K562 (cell line): Measurements from ENCODE around the gene HEY2. TPM values are rescaled to one million over a fixed set of nuclear protein-coding genes. Genes with fewer than 3 reads are reported as not detected.
A peak's percentile ranks its signal among the peaks of the same experiment; 100 is the strongest.

Source experiments
- ARID1B ChIP-seq: fragments of 450-650 bp; IDR thresholded peaks from 2 replicates; pipeline ENCODE4 v1.6.1; 2016; ENCODE audit warnings: antibody characterized with exemption, mild to moderate bottlenecking, inconsistent platforms
- ATF6 ChIP-seq: sonication (generic); formaldehyde crosslinking; IDR thresholded peaks from 2 replicates; pipeline ENCODE4 v1.4.0; 2020; ENCODE audit warnings: mild to moderate bottlenecking, missing genetic modification reagents
- BACH1 ChIP-seq: fragments of 200-800 bp; sonication (Bioruptor generic); IDR thresholded peaks from 2 replicates; pipeline ENCODE4 v1.6.1; 2016; ENCODE audit warnings: missing genetic modification characterization, missing compliant biosample characterization
- CSDE1 ChIP-seq, 2 experiments: fragments of 450-650 bp; IDR thresholded peaks; 2 replicates each; pipeline ENCODE4 v1.6.1; 2016; ENCODE audit warnings: mild to moderate bottlenecking in 1 of 2
- GABPB1 ChIP-seq: sonication (generic); formaldehyde crosslinking; IDR thresholded peaks from 2 replicates; pipeline ENCODE4 v1.8.0; 2022; ENCODE audit warnings: mild to moderate bottlenecking, missing genetic modification reagents
- GMEB1 ChIP-seq: fragments of 250-450 bp; sonication (Bioruptor Pico); IDR thresholded peaks from 2 replicates; pipeline ENCODE4 v1.4.0; 2020; ENCODE audit warnings: mild to moderate bottlenecking
- KAT2B ChIP-seq: IDR thresholded peaks from one replicate; pipeline ENCODE4 v1.6.1; 2012; ENCODE audit warnings: low read depth, mild to moderate bottlenecking, control low read depth, inconsistent platforms, low read length, moderate library complexity
- KLF16 ChIP-seq: IDR thresholded peaks from 2 replicates; pipeline ENCODE4 v1.6.1; 2016; ENCODE audit warnings: antibody characterized with exemption
- OTX1 ChIP-seq: fragments of 450-650 bp; formaldehyde crosslinking; IDR thresholded peaks from 2 replicates; pipeline ENCODE4 v1.4.0; 2022; ENCODE audit warnings: mild to moderate bottlenecking
- POLR3A ChIP-seq: IDR thresholded peaks from 2 replicates; pipeline ENCODE4 v1.6.1; 2011; ENCODE audit warnings: borderline replicate concordance, mild to moderate bottlenecking, moderate library complexity; ENCODE audit not compliant: insufficient read length, insufficient read depth; ENCODE audit errors: extremely low read depth
- SPI1 ChIP-seq: IDR thresholded peaks from 2 replicates; pipeline ENCODE4 v1.6.1; 2011; ENCODE audit warnings: low read depth, low read length, control low read depth, borderline replicate concordance
- TBP ChIP-seq: optimal IDR thresholded peaks from 2 replicates; pipeline ENCODE3; 2011; ENCODE audit warnings: low read depth, low read length, improper control_type of control experiment
- TEAD4 ChIP-seq, 2 experiments: sonication (generic) in 1 of 2; formaldehyde crosslinking in 1 of 2; IDR thresholded peaks; 2 replicates each; pipeline versions ENCODE4 v1.6.1 to v1.8.0; 2012 to 2022; ENCODE audit warnings: borderline replicate concordance in 1 of 2, inconsistent platforms in 1 of 2, low read length in 1 of 2, mild to moderate bottlenecking in 1 of 2, missing genetic modification reagents in 1 of 2
- TRIM25 ChIP-seq: fragments of 450-650 bp; IDR thresholded peaks from 2 replicates; pipeline ENCODE4 v1.7.0; 2016; ENCODE audit warnings: borderline replicate concordance
- USF1 ChIP-seq: sonication (generic); formaldehyde crosslinking; IDR thresholded peaks from 2 replicates; pipeline ENCODE4 v1.9.0; 2022; ENCODE audit warnings: mild to moderate bottlenecking, missing genetic modification reagents
- ZMIZ1 ChIP-seq, 2 experiments: fragments of 150-350 bp in 1 of 2; IDR thresholded peaks; 2 replicates each; pipeline ENCODE4 v1.6.1; 2012 to 2016; ENCODE audit warnings: low read depth in 2 of 2, low read length in 2 of 2, mild to moderate bottlenecking in 1 of 2, moderate library complexity in 1 of 2
- ZNF431 ChIP-seq: sonication (generic); formaldehyde crosslinking; IDR thresholded peaks from 2 replicates; pipeline ENCODE4 v1.8.0; 2022; ENCODE audit warnings: mild to moderate bottlenecking, missing genetic modification reagents
- polyA plus RNA-seq, 8 experiments: library from polyadenylated mRNA; depleted of rRNA in 4 of 8; stranded (reverse) in 5 of 8; unstranded in 3 of 8; fragments of >200 nt; fragmentation: Nextera tagmentation in 2 of 8; fragmentation: Illumina TruSeq in 1 of 8; extraction: Ambion mirVana in 2 of 8; extraction: Trizol in 1 of 8; gene quantifications; 2 replicates each; pipeline versions ENCODE4 v1.2.1 to v1.2.3, GENCODE V29; 2011 to 2014; ENCODE audit warnings: inconsistent platforms in 1 of 8, missing spikeins in 1 of 8
- total RNA-seq, 7 experiments: library from RNA; depleted of rRNA in 6 of 7; stranded (reverse); fragments of >200 nt in 6 of 7; fragmentation: Illumina TruSeq in 2 of 7; extraction: Trizol in 2 of 7; gene quantifications; 2 replicates each; pipeline versions ENCODE4 v1.2.1 to v1.2.3, GENCODE V29; 2011 to 2021; ENCODE audit warnings: low replicate concordance in 1 of 7

The HEY2 gene
- total and polyA plus RNA-seq, 9 of the 15 experiments (the other 6 are each of a cell fraction or from before 2014, with no cell fraction given) = 0.03 to 0.07 (median 0.06) TPM; not detected in 5

- TF ChIP-seq TRIM25 (no peak), GMEB1 (peak; percentile 79), USF1 (CRISPR knock-in tag) (no peak), TEAD4 (IDR thresholded peaks at IDR 0.05; ENCODE audit: low read length) (no peak), TEAD4 (CRISPR knock-in tag; IDR thresholded peaks at IDR 0.05; ENCODE audit: borderline replicate concordance) (no peak), ARID1B (no peak), KAT2B (no peak), ZNF431 (CRISPR knock-in tag) (0 out of 2 replicates have a peak, but pooled peaks have one; percentile 10), CSDE1 (IDR thresholded peaks at IDR 0.05) (no peak), ATF6 (CRISPR knock-in tag) (0 out of 2 replicates have a peak, but pooled peaks have one; percentile 29), POLR3A (no peak), GABPB1 (CRISPR knock-in tag) (peak; percentile 52), ZMIZ1 (IDR thresholded peaks at IDR 0.05; ENCODE audit: low read depth in 2 of 2, low read length in 2 of 2) (no peak), OTX1 (no peak), KLF16 (no peak), SPI1 (no peak), TBP (no peak), BACH1 (tag) (no peak)
These were observed at the start of gene HEY2 (continued) for GRCh38 chr6:125749173-125749864.
